ENCODE data around the gene ADGRE1.

The ADGRE1 gene

DNA sequence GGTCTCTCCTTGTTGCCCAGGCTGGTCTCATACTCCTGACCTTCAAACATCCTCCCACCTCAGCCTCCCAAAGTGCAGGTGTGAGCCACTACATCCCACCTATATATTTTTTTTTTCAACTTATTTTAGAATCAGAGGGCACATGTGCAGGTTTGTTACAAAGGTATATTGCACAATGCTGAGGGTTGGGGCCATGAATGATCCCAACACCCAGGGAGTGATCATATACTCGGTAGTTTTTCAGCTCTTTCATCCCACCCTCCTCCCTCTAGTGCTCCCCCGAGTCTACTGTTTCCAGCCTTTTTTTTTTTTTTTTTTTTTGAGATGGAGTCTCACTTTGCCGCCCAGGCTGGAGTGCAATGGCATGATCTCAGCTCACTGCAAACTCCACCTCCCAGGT lies 38.4 kb upstream of the ADGRE1 start:
- POLR2A ChIA-PET: no interaction called here
- TF ChIP-seq CTBP1 (IDR thresholded peaks at IDR 0.05; ENCODE audit: borderline replicate concordance) (no peak), SUZ12 (IDR thresholded peaks at IDR 0.05) (no peak), FOXK2 (IDR thresholded peaks at IDR 0.05) (no peak), LEF1 (IDR thresholded peaks at IDR 0.05; ENCODE audit: borderline replicate concordance) (no peak), L3MBTL2 (conservative IDR thresholded peaks at IDR 0.05) (no peak), ELF4 (IDR thresholded peaks at IDR 0.05) (no peak), NFRKB (IDR thresholded peaks at IDR 0.05) (no peak), SP1 (IDR thresholded peaks at IDR 0.05) (no peak), ZNF384 (IDR thresholded peaks at IDR 0.05) (no peak), FOXA1 (IDR thresholded peaks at IDR 0.05) (no peak), BHLHE40 (IDR thresholded peaks at IDR 0.05; ENCODE audit: borderline replicate concordance) (no peak), ARNT (IDR thresholded peaks at IDR 0.05) (no peak), HDGF (IDR thresholded peaks at IDR 0.05; ENCODE audit: borderline replicate concordance) (no peak), FOXM1 (IDR thresholded peaks at IDR 0.05; ENCODE audit: borderline replicate concordance) (no peak), TARDBP (IDR thresholded peaks at IDR 0.05) (no peak)
- TF ChIP-seq, protein P1, sequence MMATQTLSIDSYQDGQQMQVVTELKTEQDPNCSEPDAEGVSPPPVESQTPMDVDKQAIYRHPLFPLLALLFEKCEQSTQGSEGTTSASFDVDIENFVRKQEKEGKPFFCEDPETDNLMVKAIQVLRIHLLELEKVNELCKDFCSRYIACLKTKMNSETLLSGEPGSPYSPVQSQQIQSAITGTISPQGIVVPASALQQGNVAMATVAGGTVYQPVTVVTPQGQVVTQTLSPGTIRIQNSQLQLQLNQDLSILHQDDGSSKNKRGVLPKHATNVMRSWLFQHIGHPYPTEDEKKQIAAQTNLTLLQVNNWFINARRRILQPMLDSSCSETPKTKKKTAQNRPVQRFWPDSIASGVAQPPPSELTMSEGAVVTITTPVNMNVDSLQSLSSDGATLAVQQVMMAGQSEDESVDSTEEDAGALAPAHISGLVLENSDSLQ (IDR thresholded peaks at IDR 0.05): no peak
- CTCF ChIA-PET: no interaction called here
- no peak for DNase-seq (ENCODE audit: extremely low spot score)

DNA sequence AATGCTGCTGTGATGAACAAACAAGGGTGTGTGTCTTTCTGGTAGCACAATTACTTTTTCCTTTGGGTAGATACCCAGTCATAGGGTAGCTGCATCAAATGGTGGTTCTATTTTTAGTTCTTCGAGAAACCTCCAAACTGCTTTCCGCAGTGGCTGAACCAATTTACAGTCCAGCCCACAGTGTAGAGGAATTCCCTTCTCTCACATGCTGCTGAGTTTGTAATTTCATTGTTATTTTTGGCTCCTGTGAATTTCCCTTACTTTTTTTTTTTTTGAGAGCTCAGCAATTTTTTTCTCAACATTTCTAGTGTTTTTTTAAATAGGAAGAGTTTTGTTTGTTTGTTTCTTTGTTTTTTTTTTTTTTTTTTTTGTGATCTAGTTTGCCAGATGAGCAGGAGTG lies 37.5 kb upstream of the ADGRE1 start:
- TF ChIP-seq, protein P1 (IDR thresholded peaks at IDR 0.05): no peak
- TF ChIP-seq ZNF384 (IDR thresholded peaks at IDR 0.05) (no peak), TARDBP (IDR thresholded peaks at IDR 0.05) (no peak), BHLHE40 (IDR thresholded peaks at IDR 0.05; ENCODE audit: borderline replicate concordance) (no peak), SP1 (IDR thresholded peaks at IDR 0.05) (no peak), HDGF (IDR thresholded peaks at IDR 0.05; ENCODE audit: borderline replicate concordance) (no peak), LEF1 (IDR thresholded peaks at IDR 0.05; ENCODE audit: borderline replicate concordance) (no peak), L3MBTL2 (conservative IDR thresholded peaks at IDR 0.05) (no peak), ELF4 (IDR thresholded peaks at IDR 0.05) (no peak)
- CTCF ChIA-PET: no interaction called here
- no peak for DNase-seq (ENCODE audit: extremely low spot score)
- POLR2A ChIA-PET: no interaction called here

DNA sequence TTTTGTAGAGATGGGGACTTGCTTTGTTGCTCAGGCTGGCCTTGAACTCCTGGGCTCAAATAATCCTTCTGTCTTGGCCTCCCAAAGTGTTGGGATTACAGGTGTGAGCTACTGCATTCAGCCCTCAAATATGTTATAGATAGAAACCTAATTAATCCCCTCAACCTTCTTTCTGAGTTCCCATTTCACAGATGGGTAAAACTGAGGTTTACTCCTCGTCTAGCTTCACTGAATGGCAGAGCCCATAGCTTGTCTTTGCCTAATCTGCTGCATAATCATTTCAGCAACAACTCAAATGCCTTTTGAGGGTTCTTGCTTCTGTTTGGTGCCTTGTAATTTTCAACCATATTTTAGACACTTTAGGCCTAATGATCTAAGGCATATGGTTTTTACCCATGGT lies 36.0 kb upstream of the ADGRE1 start:
- ChIA-PET CTCF (no interaction called here), POLR2A (no interaction called here)
- TF ChIP-seq HDGF (IDR thresholded peaks at IDR 0.05; ENCODE audit: borderline replicate concordance) (no peak), ELF4 (IDR thresholded peaks at IDR 0.05) (no peak), ZNF384 (IDR thresholded peaks at IDR 0.05) (no peak), CTBP1 (IDR thresholded peaks at IDR 0.05; ENCODE audit: borderline replicate concordance) (no peak), TARDBP (IDR thresholded peaks at IDR 0.05) (no peak), LEF1 (IDR thresholded peaks at IDR 0.05; ENCODE audit: borderline replicate concordance) (no peak), NFRKB (IDR thresholded peaks at IDR 0.05) (no peak), L3MBTL2 (conservative IDR thresholded peaks at IDR 0.05) (no peak), SP1 (IDR thresholded peaks at IDR 0.05) (no peak), BHLHE40 (IDR thresholded peaks at IDR 0.05; ENCODE audit: borderline replicate concordance) (no peak), FOXA1 (IDR thresholded peaks at IDR 0.05) (no peak), FOXK2 (IDR thresholded peaks at IDR 0.05) (no peak), SUZ12 (IDR thresholded peaks at IDR 0.05) (no peak), ARNT (IDR thresholded peaks at IDR 0.05) (no peak), FOXM1 (IDR thresholded peaks at IDR 0.05; ENCODE audit: borderline replicate concordance) (no peak)
- TF ChIP-seq, protein P1 (IDR thresholded peaks at IDR 0.05): no peak
- no peak for DNase-seq (ENCODE audit: extremely low spot score)

DNA sequence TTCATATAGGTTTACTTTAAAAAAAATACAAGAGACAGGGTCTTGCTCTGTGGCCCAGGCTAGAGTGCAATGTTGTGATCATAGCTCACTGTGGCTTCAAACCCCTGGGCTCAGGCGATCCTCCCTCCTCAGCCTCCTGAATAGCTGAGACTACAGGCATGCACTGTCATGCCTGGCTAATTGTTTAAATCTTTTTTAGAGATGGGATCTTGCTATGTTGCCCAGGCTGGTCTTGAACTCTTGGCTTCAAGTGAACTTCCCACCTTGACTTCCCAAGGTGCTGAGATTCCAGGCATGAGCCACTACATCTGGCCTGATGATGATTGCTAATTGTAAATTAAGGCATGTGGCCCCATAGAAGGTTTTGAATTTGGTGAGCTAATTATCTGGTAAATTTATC lies 35.4 kb upstream of the ADGRE1 start:
- TF ChIP-seq ARNT (IDR thresholded peaks at IDR 0.05) (no peak), ZNF384 (IDR thresholded peaks at IDR 0.05) (no peak), CTBP1 (IDR thresholded peaks at IDR 0.05; ENCODE audit: borderline replicate concordance) (no peak), TARDBP (IDR thresholded peaks at IDR 0.05) (no peak), SUZ12 (IDR thresholded peaks at IDR 0.05) (no peak), NFRKB (IDR thresholded peaks at IDR 0.05) (no peak), FOXA1 (IDR thresholded peaks at IDR 0.05) (no peak), BHLHE40 (IDR thresholded peaks at IDR 0.05; ENCODE audit: borderline replicate concordance) (no peak), L3MBTL2 (conservative IDR thresholded peaks at IDR 0.05) (no peak)
- TF ChIP-seq, protein P1 (IDR thresholded peaks at IDR 0.05): no peak
- ChIA-PET POLR2A (no interaction called here), CTCF (no interaction called here)
- DNase-seq (ENCODE audit: extremely low spot score): no peak

DNA sequence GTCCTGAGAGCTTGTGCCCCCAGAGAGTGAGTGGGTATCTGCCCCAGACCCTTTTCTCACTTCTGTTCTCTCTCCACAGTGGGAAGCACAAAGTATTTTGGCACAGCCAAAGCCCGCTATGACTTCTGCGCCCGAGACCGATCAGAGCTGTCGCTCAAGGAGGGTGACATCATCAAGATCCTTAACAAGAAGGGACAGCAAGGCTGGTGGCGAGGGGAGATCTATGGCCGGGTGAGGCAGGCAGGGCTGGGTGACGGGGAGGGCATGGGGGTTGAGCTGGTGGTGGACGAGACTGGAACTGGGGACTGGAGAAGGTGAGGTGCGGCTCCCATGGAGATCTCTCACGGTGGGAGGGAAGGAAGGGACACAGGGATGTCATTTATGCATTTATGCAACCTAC lies 33.5 kb upstream of the ADGRE1 start:
- ChIA-PET POLR2A (no interaction called here), CTCF (no interaction called here)
- no peak for DNase-seq (ENCODE audit: extremely low spot score)
- no peak for TF ChIP-seq TARDBP (IDR thresholded peaks at IDR 0.05)
- no peak for TF ChIP-seq HDGF (IDR thresholded peaks at IDR 0.05; ENCODE audit: borderline replicate concordance)
- no peak for TF ChIP-seq CTBP1 (IDR thresholded peaks at IDR 0.05; ENCODE audit: borderline replicate concordance)
- no peak for TF ChIP-seq ZNF384 (IDR thresholded peaks at IDR 0.05)
- no peak for TF ChIP-seq FOXA1 (IDR thresholded peaks at IDR 0.05)
- TF ChIP-seq SP1 (IDR thresholded peaks at IDR 0.05): no peak
- no peak for TF ChIP-seq FOXM1 (IDR thresholded peaks at IDR 0.05; ENCODE audit: borderline replicate concordance)
- no peak for TF ChIP-seq NFRKB (IDR thresholded peaks at IDR 0.05)
- no peak for TF ChIP-seq BHLHE40 (IDR thresholded peaks at IDR 0.05; ENCODE audit: borderline replicate concordance)
- no peak for TF ChIP-seq ELF4 (IDR thresholded peaks at IDR 0.05)
- no peak for TF ChIP-seq FOXK2 (IDR thresholded peaks at IDR 0.05)
- no peak for TF ChIP-seq L3MBTL2 (conservative IDR thresholded peaks at IDR 0.05)
- no peak for TF ChIP-seq ARNT (IDR thresholded peaks at IDR 0.05)

DNA sequence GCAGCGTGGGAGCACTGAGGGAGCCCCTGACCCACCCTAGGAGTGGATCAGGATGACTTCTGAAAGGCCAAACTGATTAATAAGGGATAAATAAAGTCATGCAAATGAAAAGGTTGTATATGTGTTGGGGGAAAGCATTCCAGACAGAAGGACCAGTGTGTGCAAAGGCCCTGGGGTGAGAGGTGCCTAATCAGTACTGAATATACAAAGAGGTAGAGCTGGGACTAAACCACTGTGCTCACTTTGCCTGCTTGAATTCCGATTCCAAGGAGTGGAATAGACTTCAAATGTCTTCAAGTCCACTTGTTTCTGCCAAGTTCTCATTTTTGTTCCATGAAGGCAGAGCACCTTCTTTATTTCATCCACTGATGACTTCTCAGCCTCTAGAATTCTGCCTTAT lies 32.6 kb upstream of the ADGRE1 start:
- ChIA-PET CTCF (no interaction called here), POLR2A (no interaction called here)
- TF ChIP-seq, protein P1 (IDR thresholded peaks at IDR 0.05): no peak
- no peak for TF ChIP-seq L3MBTL2 (conservative IDR thresholded peaks at IDR 0.05)
- TF ChIP-seq TARDBP (IDR thresholded peaks at IDR 0.05): no peak
- TF ChIP-seq SP1 (IDR thresholded peaks at IDR 0.05): no peak
- no peak for TF ChIP-seq LEF1 (IDR thresholded peaks at IDR 0.05; ENCODE audit: borderline replicate concordance)
- TF ChIP-seq CTBP1 (IDR thresholded peaks at IDR 0.05; ENCODE audit: borderline replicate concordance): no peak
- TF ChIP-seq BHLHE40 (IDR thresholded peaks at IDR 0.05; ENCODE audit: borderline replicate concordance): no peak
- TF ChIP-seq ELF4 (IDR thresholded peaks at IDR 0.05): no peak
- no peak for TF ChIP-seq HDGF (IDR thresholded peaks at IDR 0.05; ENCODE audit: borderline replicate concordance)
- no peak for TF ChIP-seq FOXM1 (IDR thresholded peaks at IDR 0.05; ENCODE audit: borderline replicate concordance)
- no peak for TF ChIP-seq ARNT (IDR thresholded peaks at IDR 0.05)
- no peak for TF ChIP-seq NFRKB (IDR thresholded peaks at IDR 0.05)
- no peak for TF ChIP-seq FOXK2 (IDR thresholded peaks at IDR 0.05)
- no peak for TF ChIP-seq ZNF384 (IDR thresholded peaks at IDR 0.05)
- no peak for TF ChIP-seq FOXA1 (IDR thresholded peaks at IDR 0.05)
- no peak for TF ChIP-seq SUZ12 (IDR thresholded peaks at IDR 0.05)
- DNase-seq (ENCODE audit: extremely low spot score): no peak

Measured in HEK293T (cell line).